ES-I3 (cell line): ENCODE measurements around the gene MTRR.

Experiments used
- H3K36me3 ChIP-seq: 2 replicates; pipeline ENCODE4 v1.6.1; 2013; ENCODE audit warnings: mild to moderate bottlenecking, low read length, control low read depth, moderate library complexity; ENCODE audit not compliant: insufficient read depth
- H3K4me1 ChIP-seq: 2 replicates; pipeline ENCODE4 v1.6.1; 2013; ENCODE audit warnings: mild to moderate bottlenecking, control low read depth, low read length; ENCODE audit not compliant: insufficient read depth
- H3K9ac ChIP-seq: 2 replicates; pipeline ENCODE4 v1.6.1; 2013; ENCODE audit warnings: low read depth, mild to moderate bottlenecking, low read length, moderate library complexity
- H3K9me3 ChIP-seq: 2 replicates; pipeline ENCODE4 v1.6.1; 2013; ENCODE audit warnings: mild to moderate bottlenecking, low read length, moderate library complexity; ENCODE audit not compliant: control insufficient read depth, insufficient read depth

MTRR gene

DNA sequence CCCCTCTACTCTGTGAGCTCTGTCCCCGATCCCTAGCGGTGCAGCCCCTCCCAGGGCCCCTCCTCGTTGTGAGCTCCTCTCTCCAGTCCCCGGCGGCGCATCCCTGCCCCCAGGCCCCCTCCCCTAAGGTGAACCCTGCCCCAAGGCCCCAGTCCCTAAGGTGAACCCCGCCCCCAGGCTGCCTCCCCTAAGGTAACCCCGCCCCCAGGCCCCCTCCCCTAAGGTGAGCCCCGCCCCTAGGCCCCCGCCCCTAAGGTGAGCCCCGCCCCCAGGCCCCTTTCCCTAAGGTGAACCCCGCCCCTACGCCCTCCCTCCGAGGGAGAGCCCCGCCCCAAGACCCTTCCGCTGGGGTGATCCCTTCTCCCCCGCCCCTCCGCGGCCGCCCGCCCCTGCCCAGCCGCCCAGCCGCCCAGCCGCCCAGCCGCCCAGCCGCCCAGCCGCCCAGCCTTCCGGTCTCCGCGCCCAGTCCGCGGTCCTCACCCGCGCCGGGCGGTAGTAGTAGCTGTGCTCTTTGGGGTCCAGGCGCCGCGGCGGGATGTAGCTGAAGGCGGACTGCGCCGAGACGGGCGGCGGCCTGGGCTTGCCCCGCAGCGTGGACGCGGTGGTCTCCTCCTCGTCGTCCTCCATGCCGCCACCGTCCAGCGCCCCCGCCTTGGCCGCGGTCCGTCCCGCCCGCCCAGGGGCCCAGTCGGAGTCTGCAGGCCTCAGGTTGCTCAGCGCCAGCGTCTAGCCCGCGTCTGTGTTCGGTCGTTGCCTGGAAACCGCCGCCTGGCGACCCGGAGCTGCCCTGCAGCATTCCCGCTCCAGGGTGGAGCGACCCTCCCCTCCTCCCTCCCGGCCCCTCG, 18.3 kb upstream of the MTRR start, which contains the start of gene CFAP90:
TSS of gene CFAP90 (minus strand) at position 739 of the 845 bp plus-strand sequence. CDS start at position 627, 112 bp downstream.
- Histone ChIP-seq H3K36me3 (no peaks in the 10 kb centered on the region), H3K9me3 (no peaks in the 10 kb centered on the region), H3K4me1 (no peaks in the 10 kb centered on the region), H3K9ac (peak within 1 kb of the TSS; percentile 51)

DNA sequence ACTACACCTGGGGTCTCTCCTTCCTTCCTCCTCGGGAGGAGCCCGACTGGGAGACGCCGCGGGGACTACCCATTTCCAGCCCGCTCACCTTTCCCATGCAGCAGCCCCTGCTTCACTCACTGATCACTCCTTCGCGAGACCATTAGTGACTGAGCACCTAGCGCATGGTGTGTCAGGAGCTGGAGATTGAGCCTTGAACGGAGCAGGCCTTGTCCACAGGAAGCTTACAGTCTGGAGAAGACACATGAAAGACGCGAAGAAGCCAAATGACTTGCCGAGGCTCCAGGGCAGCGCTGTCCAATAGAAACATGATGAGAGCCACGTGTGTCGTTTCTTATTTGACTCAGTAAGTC, 17.7 kb upstream of the MTRR start:
- H3K4me1 ChIP-seq, result no peaks in the 10 kb centered on the region

DNA sequence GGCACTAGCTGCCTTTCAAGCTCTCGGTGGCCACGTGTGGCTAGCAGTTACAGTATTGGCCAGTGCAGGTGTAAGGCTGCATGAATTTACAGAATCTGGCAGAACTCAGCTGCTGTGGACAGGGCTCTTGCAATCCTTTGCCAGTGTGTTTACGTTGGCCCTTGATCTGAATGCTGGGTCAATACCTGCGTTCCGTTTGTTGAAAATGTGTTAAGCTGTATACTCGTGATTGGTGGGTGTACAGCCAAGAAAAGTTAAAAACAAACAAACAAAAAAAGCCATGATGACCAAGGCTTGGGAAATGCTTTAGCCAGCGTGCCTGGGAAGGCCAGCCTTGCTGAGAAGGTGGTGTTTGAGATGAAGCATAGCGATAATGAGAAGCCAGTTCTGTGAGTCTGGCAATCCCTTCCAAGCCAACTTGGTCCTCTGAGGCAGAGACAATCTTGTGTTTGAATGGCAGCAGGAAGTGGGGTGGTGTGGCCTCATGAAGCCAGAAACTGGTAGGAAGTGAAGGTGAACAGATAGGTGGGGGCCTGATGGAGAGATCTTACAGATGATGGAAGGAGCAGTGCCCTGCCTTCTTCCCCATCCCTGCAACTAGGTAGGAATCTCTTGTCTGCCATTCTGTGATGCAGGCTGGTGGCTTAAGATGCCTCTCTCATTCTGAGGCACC, 17.2 kb upstream of the MTRR start:
- H3K9me3 ChIP-seq, result no peaks in the 10 kb centered on the region
- H3K4me1 ChIP-seq, result no peaks in the 10 kb centered on the region
- H3K9ac ChIP-seq, result no peak overlapping the region; the same call in 1 of the 2 replicates
- no peaks in the 10 kb centered on the region for H3K36me3 ChIP-seq

More for the DNA sequence above, 17.7 kb upstream of the MTRR start:
- no peaks in the 10 kb centered on the region for H3K36me3 ChIP-seq
- no peaks in the 10 kb centered on the region for H3K9me3 ChIP-seq
- peak overlapping the region; percentile 50; the same call in 1 of the 2 replicates for H3K9ac ChIP-seq

DNA sequence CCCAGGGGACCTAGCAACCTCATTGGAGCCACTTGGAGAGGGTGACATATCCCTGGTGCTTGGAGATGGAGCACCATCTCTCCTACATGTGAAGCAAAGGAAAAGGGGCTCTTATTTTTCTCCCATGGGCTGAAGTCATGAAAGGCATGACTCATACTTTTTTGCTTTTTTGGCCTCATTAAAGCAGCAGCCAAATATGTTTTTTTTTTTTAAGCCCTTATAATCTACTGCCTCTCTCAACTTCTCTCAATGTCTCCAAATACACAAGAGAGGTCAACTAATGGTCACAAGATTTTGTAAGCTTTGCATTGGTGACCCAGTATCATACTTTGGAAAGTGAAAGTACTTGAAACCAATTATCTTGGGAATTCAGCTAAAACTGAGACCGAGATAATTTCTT, 16.4 kb upstream of the MTRR start:
- Histone ChIP-seq H3K9me3 (no peaks in the 10 kb centered on the region), H3K36me3 (no peaks in the 10 kb centered on the region), H3K4me1 (no peaks in the 10 kb centered on the region), H3K9ac (no peak overlapping the region)

DNA sequence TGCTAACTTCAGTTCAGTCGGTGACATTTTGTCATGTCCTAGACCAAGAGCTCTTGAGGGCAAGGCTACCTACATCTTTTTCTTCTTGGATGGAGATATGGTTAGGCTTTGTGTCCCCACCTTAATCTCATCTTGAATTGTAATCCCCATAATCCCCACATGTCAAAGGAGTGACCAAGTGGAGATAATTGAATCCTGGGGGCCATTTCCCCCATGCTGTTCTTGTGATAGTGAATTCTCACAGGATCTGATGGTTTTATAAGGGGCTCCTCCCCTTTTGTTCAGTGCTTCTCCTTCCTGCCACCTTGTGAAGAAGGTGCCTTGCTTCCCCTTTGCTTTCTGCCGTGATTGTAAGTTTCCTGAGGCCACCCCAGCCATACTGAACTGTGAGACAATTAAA, 16.0 kb upstream of the MTRR start:
- H3K4me1 ChIP-seq, result no peaks in the 10 kb centered on the region
- H3K9me3 ChIP-seq, result no peaks in the 10 kb centered on the region
- no peaks in the 10 kb centered on the region for H3K36me3 ChIP-seq
- no peak overlapping the region for H3K9ac ChIP-seq

DNA sequence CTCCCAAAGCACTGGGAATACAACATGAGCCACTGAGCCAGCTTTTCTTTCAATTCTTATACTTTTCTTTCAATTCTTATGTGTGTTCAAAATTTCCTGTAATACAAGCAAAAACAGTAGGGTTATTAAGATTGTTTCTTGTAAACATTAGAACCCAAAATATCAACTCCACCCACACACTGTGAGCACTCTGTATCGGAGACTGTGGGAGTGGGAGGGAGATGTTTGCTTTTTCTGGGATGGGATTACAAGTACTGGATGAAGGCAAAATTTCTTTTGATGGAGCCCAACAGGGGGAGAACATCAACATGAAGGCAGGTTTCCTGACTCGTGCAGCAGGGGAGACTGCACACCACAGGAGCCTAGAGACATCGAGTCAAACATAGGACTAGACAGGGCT, 13.3 kb upstream of the MTRR start:
- no peak overlapping the region for H3K9ac ChIP-seq
- 0 out of 2 replicates have a peak, but pooled peaks cover 5% of the 10 kb centered on the region for H3K4me1 ChIP-seq
- no peaks in the 10 kb centered on the region for H3K9me3 ChIP-seq
- peaks cover 2% of the 10 kb centered on the region; the same call in 1 of the 2 replicates for H3K36me3 ChIP-seq

DNA sequence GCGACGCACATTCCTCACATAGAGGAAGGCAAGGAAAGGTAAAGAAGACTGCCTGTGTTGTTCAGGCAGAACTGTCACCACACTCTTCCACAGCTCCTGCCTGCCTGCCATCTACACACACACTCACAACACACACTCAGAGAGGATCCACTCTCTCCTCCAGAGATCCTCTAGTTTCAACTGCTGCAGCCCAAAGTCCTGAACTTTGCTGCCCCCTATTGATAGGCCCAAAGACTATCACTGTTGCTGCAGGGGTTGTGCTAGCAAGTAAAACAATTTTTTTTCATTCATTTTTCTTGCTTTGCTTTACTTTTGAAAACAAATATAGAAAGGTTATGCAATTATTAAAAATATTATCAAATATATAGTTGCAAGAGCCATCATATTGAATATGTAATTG, 12.1 kb upstream of the MTRR start:
- Histone ChIP-seq H3K36me3 (peaks cover 2% of the 10 kb centered on the region; the same call in 1 of the 2 replicates), H3K9me3 (no peaks in the 10 kb centered on the region), H3K9ac (no peak overlapping the region)

DNA sequence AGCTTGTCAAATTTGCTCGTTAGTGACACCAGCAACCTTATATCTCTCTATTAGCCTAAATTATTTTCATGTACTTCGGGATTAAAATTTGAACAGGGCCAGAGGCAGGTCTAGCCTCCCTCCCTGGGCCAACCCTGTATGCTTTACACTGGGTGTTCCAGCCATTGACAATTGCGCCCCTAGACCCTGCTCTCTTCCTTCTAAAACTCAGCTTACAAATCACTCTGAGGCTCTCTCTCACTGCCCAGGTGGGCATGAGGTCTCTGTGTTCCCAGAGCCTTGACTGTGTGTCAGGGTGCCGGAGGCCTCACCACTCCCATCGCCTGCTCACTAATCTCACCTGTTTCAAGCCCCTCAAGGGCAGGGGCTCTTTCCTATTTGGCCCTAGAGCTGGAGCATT, 11.6 kb upstream of the MTRR start:
- no peaks in the 10 kb centered on the region for H3K9me3 ChIP-seq

More for the DNA sequence above, 12.1 kb upstream of the MTRR start:
- 0 out of 2 replicates have a peak, but pooled peaks cover 5% of the 10 kb centered on the region for H3K4me1 ChIP-seq

DNA sequence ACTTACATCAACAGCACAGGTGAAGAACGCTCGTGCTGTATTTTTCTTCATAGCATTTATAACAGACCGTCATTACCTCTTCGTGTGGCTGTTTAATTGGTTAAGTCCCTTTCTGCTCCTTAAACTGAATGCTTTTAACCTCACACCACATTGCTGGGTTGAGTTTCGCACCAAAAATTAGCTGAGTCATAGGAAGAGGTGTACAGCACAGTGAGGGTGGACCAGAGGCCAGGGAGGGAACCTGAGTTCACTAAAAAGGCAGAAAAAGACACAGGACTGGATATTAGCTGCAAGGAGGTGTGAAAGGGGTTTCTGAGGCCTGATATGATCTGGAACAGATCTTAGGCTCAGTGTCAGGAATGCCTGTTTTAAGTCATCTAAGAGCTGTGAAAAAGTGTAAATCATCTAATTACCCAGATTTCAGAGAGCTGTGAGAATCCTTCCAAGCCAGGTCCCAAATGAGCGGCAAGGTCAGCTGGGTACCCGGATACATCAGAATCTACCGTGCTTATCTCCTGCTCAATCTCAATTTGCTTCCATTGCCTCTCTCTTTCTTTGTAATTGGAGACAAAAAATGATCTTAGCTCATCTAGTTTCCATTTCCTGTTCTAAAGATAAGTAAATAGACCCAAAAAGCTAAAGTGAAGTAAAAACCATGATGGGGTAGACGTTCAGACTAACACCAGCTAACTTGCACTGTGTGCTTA, 10.9 kb upstream of the MTRR start:
- H3K36me3 ChIP-seq, result peaks cover 4% of the 10 kb centered on the region
- H3K4me1 ChIP-seq, result 0 out of 2 replicates have a peak, but pooled peaks cover 5% of the 10 kb centered on the region
- H3K9me3 ChIP-seq, result no peaks in the 10 kb centered on the region
- H3K9ac ChIP-seq, result no peak overlapping the region

More for the DNA sequence above, 11.6 kb upstream of the MTRR start:
- no peak overlapping the region for H3K9ac ChIP-seq
- H3K36me3 ChIP-seq, result peaks cover 2% of the 10 kb centered on the region; the same call in 1 of the 2 replicates
- 0 out of 2 replicates have a peak, but pooled peaks cover 5% of the 10 kb centered on the region for H3K4me1 ChIP-seq

DNA sequence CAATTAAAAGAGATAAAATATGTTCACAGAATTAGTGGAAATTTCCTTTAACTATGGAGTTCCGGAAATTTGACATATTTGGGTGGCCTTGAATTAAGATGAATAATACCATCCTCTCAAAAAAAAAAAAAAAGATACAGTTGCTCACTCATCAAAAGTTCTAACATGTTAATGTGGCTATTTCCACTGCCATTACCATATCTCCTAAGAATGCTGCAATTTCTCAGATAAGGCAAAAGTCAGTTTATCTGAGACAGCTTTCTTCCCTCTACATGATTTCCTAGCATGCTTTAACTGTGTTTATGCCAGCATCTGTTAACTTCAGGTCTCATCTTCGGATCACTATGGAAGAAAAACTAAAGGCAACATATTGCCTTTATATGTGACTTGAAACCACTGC, 2.8 kb upstream of the MTRR start:
- H3K4me1 ChIP-seq, result 0 out of 2 replicates have a peak, but pooled peaks cover 10% of the 10 kb centered on the region
- peaks cover 2% of the 10 kb centered on the region; the same call in 1 of the 2 replicates for H3K36me3 ChIP-seq
- H3K9me3 ChIP-seq, result no peaks in the 10 kb centered on the region
- no peak overlapping the region for H3K9ac ChIP-seq

DNA sequence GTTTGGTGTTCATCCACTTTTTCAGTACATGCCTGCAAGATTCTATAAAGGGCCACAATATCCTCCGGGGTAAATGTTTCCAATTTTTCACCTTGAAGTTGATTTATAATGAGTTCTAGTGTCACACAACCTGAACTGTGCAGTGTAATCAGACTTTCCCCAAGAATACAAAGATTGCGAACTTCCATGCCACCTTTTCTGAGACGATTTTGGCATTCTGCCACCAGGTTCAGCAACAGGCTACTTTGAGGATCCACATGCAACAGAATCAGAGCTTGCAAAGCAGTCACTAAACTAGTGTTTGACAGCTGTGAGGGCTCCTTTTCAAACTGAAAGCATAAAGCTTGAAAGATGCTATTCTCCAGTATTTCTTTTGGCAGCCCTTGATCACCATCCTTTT, 1.7 kb upstream of the MTRR start:
- peaks cover 2% of the 10 kb centered on the region; the same call in 1 of the 2 replicates for H3K36me3 ChIP-seq
- no peak overlapping the region; the same call in 1 of the 2 replicates for H3K9ac ChIP-seq
- no peaks in the 10 kb centered on the region for H3K9me3 ChIP-seq
- H3K4me1 ChIP-seq, result 0 out of 2 replicates have a peak, but pooled peaks cover 10% of the 10 kb centered on the region

DNA sequence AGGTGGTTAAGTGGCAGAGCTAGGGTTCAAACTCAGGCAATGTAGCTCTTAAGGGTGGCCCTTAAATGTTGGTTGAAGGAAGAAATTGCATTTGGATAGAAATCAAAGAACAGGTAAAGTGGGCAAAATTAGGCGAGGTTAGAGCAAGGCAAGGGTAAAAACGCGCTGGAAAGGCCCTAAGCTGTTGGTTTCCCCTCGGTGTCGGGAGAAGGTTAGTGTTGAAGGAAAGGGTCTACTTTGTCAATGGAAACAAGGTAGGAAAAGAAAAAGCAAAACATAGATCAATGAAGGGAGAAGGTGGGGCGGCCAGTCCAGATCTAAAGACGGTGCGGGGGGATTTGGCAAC, 548 bp upstream of the MTRR start:
- H3K9ac ChIP-seq, result peak overlapping the region; percentile 90
- H3K4me1 ChIP-seq, result 0 out of 2 replicates have a peak, but pooled peaks cover 10% of the 10 kb centered on the region
- H3K9me3 ChIP-seq, result no peaks in the 10 kb centered on the region
- H3K36me3 ChIP-seq, result no peaks in the 10 kb centered on the region

DNA sequence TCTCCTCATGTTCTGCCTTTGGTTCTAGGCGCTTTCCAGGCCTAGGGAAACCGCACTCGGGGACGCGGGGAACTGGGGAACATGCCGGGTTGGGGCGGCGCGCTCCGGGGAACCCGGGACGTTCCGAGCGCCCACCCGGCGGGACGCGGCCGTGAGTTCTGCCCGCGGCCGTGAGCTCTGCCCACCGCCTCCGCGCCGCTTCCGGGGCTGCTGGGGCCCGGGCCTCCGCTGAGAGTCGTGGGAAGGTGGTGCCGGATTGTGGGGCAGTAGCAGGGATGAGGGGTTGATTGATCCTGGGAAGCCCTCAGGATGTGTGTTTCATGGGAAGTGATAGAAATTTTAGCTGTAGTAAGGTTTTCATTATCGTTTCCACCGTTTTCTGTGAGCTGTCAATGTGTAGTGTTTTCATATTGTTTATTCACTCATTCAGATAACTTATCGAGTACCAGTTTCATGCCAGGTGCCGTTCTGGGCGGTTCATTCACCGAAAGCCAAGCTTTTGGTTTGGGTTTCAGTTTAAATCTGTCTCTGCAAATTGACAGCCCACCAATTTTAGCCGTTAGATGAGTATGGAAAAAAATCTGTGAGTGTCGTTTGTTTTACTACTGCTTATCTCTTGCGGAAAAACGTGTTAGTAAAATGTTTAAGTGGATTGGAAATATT, 657 bp downstream of the MTRR start:
- H3K9ac ChIP-seq, result peak overlapping the region; percentile 90
- no peaks in the 10 kb centered on the region for H3K36me3 ChIP-seq
- H3K4me1 ChIP-seq, result 0 out of 2 replicates have a peak, but pooled peaks cover 10% of the 10 kb centered on the region
- no peaks in the 10 kb centered on the region for H3K9me3 ChIP-seq

DNA sequence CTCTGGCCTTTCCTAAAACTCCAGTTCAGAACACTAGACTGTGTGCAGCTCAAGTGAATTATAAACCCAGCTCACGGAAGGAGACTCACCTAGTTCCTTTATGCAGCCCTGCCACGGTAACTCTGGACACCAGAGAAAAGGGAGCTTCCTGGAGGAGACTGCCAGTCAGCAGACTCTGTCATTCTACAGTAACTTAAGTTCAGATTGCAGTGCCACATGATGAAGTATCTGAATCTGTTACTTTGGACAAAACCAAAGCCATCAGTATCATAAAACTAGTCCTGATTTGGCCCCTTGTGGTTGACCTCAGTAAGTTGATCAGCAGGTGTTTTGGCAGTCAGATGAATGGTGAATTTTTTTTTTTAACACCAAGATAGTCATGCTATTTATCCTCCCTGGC, 2.7 kb downstream of the MTRR start:
- H3K9ac ChIP-seq, result no peak overlapping the region
- no peaks in the 10 kb centered on the region for H3K9me3 ChIP-seq
- H3K36me3 ChIP-seq, result peaks cover 8% of the 10 kb centered on the region; the same call in 1 of the 2 replicates
- 0 out of 2 replicates have a peak, but pooled peaks cover 10% of the 10 kb centered on the region for H3K4me1 ChIP-seq
